ENCODE data around the gene TRIM23.
"Not testable (repeated sequence)": the region's sequence is repeated elsewhere in the genome, so short reads cannot be mapped to it uniquely, and the experiment has no call there.

Gene TRIM23

DNA sequence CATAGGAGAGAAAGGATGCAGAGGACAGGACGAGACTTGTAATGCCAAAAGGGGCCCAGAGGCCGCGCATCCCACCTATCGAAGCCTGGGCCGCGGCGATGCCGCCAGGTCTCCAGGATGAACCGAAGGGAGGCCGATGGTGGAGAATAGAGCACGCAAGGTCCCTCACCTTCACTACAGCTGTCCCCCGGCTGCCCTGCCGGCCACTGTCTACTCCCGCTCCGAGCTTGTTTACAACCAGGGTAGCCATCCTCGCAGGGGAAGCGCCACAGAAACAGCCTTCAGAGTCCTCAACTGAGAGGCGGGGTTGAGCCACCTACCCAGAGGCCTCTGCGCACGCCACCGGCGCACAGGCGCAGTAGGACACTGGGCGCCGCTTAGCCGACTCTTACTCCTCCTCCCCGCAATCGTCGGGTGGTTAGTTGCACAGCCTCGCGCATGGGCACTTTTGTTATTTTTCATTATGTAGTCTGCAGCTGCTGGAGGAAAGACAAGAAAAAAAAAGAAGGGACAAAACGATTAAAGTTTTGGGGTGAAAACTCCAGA is at the start of gene TRIM23:
Gene TRIM23 (minus strand): TSS at position 309 of the 546 bp plus-strand sequence. CDS start 59 bp downstream, at position 250.
- FAIRE-seq: no peak

DNA sequence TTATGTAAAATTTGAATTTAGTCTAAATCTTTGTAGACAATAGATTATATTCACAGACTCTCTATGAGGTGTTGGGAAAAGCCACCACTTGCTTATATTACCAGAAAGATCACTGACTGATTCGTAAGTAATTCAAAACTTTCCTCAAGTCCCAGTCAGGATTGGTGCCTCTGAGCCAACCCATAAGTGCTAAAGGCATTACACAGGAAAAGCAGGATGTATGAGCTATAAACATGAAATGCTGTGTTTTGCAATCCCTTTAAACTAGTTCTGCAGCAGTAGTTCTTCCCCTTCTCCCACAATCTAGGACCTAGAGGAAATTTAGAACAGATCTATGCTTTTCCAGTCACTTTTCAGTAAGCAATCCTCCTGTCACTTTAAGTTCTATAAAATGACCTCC is 48.7 kb upstream of the TRIM23 start:
- no peak for FAIRE-seq

DNA sequence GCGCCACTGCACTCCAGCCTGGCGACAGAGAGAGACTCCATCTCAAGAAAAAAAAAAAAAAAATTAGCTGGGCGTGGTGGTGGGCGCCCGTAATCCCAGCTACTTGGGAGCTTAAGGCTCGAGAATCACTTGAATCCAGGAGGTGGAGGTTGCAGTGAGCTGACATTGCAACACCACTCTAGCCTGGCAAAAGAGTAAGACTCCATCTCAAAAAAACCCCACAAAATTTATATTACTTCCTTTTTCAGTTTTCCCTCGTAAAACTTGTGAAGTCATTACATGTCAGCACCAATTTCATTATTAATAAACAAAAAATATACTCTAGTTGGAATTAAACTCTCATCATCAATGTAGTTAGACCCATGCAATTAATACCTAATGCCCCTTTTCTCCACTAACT is 44.6 kb upstream of the TRIM23 start:
- no peak for FAIRE-seq

DNA sequence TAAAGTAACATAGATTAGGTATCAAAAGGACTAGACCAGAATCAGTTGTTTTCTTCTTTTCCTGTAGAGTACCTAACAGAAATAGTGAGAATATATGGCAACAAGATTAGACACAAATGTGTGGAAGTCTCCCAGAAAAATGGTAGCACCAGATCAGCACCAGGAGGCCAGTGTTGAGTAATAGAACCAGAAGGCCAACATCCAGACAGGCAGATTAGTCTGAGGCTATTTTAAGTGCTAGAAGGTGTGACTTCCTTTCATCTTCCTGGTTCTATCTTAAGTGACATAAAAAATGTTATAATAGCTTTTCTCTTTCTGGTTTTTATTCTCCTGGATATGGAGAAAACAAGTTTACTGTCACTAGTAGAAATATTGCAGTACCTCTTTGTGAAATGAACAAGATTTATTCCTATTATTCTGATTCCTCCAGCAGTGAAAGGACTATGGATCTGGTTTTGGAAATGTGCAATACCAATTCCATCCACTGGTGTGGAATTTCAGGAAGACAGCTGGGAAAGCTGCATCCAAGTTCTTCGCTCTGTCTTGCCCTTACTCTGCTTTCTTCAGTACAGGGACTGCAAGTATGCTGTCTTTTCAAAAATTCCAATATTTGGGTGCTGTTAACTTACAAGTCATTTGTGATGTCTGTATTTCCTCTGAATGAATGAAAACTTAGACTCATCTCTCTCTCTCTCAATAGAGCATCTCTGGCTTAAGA is 39.8 kb upstream of the TRIM23 start:
- FAIRE-seq: peak; percentile 89

DNA sequence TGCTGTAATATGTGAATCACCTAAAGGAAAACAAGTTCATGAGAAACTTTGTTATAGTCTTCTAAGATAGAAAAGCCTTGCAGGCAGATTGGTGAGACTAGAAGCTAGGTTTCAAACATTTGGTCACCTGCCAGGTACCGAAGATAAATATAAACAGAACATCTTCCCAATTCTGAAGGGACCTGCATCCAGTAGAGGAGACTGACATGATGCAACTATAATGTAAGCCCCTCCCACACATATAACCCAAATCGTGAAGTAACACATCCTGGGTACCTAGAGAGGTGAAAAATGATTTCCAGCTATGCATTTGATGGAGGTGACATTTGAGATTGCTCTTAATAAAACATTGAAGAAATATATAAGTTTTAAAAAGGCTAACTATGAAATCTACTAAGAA is 30.6 kb upstream of the TRIM23 start:
- no peak for FAIRE-seq

DNA sequence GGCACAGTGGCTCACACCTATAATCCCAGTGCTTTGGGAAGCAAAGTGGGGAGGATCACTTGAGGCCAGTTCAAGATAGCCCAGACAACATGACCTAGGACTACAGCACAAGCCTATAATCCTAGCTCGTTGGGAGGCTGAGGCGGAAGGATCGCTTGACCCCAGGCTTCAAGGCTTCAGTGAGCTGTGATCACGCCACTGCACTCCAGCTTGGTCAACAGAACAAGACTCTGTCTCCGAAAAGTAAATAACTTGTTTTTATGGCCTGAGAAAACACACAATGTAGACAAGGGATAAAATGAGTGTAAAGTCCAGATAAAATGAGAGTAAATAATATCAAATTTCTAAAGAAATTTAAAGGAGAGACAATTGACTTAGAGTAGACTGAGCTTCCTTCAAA is 27.0 kb upstream of the TRIM23 start:
- FAIRE-seq: no peak

DNA sequence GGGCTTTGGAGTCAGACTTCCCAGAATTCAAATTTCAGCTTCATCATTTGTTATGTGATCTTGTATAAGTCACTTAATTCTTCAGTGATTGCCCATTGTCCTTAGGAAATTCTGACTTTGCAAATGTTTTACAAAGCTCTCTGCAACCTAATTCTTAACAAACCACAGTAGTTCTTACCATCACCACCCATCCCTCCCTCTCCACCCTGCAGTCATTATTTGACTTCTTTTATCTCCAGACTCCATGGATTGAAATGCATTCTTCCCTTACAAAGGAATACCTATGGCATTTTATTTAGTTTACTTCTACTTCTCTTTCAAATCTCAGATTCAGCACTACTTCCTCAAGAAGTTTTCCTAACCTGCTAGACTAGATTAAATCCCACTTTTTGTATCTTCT is 23.8 kb upstream of the TRIM23 start:
- FAIRE-seq: no peak

DNA sequence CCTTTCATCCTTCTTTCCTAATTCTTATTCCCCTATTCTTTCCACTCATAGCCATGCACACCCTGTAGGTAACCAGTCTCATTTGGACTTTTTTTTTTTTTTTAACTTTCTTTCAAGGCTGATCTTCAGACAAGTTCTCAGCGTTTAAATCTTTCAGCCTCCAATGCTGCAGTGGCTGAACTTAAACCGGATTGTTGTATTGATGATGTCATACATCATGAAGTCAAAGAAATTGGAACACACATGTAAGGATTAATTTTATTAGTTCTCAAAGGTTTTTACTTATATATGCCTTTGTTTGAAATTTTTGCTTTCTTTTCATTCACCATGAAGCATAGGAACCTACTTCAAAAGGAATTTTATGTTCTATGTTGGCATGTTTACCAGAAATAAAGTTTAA is 22.8 kb upstream of the TRIM23 start:
- FAIRE-seq: no peak

DNA sequence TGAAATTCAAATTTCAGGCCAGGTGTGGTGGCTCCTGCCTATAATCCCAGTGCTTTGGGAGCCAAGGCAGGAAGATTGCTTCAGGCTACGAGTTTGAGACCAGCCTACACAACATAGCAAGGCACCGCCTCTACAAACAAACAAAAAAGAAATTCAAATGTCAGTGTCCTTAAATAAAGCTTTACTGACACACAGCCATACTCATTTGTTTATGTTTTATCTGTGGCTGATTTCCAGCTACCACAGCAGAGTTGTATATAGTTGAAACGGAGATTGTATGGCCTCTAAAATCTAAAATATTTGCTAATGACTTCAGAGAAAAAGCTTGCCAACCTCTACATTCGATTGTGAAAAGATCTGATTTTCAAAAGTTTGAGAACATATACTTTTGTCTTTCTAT is 16.1 kb upstream of the TRIM23 start:
- no peak for FAIRE-seq

DNA sequence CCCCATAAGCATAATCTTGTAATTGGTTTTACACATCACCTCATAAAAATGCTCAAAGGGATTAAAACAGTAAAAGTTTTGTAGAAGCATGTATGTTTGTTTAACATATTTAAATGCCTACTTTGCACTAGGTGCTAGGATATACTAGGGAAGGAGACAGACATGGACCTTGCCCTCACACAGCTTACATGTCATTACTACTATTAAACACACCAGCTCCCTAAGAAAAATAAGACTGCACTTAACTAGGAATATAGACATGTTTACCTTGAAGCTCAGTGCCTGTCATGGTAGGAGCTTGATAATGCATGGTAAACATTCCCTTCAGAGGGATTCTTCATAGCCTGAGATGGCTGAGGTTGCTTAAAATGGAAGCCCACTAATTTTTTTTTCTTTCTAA is 6.8 kb upstream of the TRIM23 start:
- FAIRE-seq: peak; percentile 6

DNA sequence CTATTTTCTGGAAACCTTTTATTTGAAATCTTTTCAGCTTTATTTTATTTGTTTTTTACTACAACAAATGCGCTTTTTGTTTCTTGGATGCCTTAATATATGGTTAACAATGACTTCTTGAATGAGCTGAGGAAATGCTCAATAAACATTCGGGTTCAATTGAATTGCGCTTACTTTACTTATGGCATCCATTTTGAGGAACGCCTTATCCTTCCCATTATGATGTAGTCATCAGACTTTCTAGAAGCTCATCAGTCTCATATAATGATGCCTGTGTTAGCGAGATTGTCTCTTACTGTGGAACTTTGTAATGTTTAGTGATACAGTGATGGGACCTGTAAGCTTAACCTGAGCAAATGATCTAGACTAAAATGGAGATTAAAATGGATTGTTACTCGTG is 1.6 kb upstream of the TRIM23 start:
- no peak for FAIRE-seq

DNA sequence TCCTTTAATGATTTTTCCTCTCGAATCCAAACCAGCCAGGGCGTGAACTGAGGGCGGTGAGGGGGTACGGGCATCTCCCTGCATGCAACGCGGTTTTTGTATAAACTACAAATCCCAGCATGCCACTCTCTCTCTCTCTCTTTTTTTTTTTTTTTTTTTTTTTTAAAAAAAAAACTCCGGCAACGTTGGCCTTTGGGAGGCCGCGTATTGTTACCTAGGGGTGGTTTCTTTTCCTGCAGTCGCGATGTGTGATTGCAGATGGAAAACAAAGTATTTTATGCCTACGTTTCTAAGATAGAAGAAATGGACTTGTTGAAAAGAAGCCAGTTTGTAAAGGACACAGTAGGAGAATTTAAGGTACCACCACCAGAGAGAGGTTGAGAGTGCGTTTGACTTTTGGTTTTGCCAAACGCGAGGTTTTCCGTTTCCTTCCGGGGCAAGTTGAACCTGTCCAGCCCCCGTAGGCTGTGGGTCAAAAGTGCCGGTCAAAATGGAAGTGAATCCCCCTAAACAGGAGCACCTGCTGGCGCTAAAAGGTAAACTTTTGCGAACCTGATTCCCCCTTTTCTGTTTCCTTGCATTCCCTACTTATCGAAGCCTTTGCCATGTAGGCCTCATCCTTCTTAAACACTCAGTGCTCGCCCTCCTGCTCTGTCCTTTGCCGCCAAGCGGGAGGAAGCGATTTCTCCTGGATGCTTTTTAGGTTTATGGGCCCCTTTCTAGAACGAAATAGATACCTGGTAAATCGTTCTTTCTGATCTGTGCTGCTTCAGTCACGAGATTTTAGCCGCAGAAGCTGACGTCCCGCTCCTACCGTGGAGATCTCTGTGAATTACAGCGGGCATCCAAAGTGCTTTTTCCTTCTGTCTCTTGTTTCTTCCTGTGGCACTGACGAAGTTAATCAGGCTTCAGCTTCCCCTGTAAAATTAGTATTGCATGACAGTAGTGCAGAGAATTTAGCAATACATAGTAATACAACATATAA is 730 bp upstream of the TRIM23 start, which contains the start of the genes SHLD3 and TRAPPC13:
Gene SHLD3 (plus strand): TSS at position 457 of the 985 bp plus-strand sequence. CDS start 4,561 bp downstream, outside the sequence.
Gene TRAPPC13 (plus strand): TSS at position 457 of the 985 bp plus-strand sequence. CDS start 34 bp downstream, at position 491.
- FAIRE-seq: peak; percentile 81

DNA sequence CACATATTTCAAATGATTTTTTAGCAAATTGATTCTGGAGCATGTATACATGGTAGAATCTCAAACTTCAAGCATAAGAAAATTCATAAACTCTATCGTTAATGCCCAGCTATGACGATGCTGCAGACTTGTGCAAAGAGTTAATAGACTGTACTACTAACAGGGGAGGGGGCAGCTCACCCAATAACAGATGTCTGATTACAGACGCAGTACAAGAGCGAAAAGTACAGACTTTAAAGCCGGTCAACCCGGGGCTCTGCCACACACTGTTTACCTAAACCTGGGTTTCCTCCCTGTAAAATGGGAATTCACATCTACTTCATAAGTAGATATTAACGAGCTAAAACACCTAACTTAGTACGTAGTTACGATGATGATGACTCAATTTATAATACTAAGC is 651 bp downstream of the TRIM23 start:
- no peak for FAIRE-seq

DNA sequence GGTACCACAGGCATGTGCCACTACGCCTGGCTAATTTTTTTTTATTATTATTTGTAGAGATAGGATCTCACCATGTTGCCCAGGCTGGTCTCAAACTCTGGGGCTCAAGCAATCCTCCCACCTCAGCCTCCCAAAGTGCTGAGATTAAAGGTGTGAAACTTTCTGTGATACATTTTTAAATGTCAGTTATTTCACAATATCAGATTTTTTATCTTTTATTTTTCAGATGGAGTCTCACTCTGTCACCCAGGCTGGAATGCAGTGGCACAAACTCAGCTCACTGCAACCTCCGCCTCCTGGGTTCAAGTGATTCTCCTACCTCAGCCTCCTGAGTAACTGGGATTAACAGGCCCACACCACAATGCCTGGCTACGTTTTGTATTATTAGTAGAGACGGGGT is 2.2 kb downstream of the TRIM23 start:
- FAIRE-seq: not testable (repeated sequence)

DNA sequence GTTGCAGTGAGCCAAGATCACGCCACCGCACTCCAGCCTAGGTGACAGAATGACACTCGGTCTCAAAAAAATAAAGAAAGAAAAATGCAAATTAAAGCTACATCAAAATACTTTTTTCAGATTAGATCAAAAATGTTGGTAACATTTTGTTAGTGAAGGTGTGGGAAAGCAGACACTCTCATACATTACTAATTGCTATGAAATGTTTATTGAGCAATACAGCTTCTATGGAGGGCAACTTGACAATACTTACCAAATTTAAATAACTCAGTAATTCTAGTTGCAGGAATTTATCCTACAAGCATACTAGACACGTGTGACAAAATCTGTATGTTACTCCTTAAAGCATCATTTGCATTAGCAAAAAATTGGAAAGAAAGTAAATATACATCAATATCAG is 4.1 kb downstream of the TRIM23 start:
- FAIRE-seq: no peak

DNA sequence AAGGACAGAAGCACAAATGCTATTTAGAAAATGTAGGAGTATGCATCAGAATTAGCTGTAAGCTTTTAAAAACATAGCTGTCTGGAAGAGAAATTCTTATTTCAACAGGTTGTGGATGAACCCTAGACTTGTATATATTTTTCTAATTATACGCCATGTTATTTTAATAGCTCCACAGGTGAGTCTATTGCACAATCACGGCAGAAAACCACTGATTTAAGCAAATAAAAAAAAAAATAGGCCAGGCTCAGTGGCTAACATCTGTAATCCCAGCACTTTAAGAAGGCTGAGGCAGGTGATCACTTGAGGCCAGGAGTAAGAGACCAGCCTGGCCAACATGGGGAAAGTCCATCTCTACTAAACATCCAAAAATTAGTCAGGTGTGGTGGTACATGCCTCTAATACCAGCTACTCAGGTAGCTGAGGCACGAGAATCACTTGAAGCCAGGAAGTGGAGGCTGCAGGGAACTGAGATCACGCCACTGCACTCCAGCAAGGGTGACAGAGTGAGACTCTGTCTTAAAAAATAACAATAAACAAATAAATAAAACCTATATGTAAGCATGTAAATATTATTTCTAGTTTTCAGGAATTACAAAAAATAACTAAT is 11.7 kb downstream of the TRIM23 start:
- no peak for FAIRE-seq

DNA sequence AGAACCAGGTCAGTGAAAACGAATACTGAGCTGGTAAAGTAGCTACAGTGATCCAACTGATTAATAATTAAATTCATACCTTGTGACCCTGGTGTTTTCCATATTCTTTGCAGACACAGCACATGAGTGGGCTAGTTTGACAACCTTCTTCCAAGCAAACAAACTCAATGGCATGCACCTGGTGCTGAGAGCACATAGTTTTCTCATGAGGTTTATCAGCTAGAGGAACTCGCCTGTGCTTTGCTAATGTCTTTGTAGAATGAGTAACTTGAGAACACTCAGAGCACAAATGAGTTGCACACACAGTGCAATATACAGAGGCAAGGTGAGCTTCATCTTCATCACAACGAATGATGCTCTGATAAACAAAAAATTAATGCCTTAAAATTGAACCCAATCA is 12.6 kb downstream of the TRIM23 start:
- no peak for FAIRE-seq

DNA sequence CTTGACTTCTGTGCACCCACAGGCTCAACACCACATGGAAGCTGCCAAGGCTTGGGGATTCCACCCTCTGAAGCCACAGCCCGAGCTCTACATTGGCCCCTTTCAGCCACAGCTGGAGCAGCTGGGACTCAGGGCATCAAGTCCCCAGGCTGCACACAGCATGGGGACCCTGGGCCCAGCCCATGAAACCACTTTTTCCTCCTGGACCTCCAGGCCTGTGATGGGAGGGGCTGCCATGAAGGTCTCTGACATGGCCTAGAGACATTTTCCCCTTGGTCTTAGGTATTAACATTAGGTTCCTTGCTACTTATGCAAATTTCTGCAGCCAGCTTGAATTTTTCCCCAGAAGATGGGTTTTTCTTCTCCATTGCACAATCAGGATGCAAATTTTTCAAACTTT is 22.4 kb downstream of the TRIM23 start:
- not testable (repeated sequence) for FAIRE-seq

DNA sequence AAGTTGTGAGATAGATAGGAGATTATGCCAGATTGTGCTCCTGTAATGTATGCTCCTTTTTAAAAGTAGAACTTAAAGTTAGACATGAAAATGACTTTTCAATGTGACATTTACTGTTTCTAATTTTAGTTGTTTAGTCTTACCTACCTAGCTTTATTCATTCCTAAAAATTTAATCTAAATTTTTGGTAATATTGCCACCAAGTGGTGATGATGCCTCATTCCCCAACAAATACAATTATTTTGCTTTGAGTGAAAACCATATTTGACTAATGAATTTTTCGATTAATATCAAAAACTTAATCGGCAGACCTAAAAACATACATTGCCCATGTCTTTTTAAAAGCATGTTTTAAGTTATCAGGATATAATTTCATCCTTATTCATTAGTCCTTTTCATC is 35.4 kb downstream of the TRIM23 start:
- peak; percentile 69 for FAIRE-seq

DNA sequence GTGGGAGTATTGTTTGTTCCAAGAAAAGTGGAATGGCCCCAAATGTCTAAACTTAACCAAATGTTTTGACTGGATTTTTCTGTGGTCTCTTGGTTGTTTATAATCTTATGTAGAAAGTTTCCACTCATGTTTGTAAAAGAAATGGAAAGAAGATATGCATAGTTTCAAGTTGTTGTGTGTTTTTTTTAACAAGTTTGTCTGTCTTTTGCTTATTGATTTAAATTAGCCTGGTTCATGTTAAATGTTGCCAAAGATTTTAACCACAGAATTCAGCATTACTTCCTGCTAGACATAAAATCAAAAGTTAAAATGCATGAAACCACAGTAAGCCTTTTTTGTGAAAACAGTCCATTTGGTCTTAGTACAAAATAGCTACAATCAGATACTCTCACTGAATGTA is 47.0 kb downstream of the TRIM23 start:
- no peak for FAIRE-seq

DNA sequence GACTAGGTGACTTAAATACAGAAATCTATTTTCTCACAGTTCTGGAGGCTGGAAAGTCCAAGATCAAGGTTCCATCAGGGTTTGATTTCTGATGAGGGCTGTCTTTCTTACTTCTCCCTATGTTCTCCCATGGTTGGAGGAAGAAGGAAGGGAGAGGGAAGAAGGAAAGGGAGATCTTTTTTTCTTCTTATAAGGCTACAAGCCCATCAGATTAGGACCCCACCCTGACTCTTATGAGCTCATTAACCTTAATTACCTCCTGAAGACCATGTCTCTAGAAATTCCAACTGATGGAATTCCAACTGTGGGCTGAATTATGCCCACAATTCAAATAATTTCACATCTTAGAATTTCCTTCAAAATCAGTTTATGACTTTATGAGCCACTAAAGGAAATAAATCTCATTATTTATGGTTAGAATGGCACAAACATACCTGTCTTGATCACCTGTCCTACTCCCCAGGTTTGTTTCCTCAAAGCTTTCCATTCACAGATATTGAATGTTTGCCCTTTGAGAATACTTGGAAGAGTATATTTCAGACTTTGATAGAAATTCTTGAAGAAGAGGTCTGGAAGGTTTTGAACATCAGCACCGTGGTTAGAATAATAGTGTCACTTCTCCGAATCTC is 53.4 kb downstream of the TRIM23 start:
- no peak for FAIRE-seq

DNA sequence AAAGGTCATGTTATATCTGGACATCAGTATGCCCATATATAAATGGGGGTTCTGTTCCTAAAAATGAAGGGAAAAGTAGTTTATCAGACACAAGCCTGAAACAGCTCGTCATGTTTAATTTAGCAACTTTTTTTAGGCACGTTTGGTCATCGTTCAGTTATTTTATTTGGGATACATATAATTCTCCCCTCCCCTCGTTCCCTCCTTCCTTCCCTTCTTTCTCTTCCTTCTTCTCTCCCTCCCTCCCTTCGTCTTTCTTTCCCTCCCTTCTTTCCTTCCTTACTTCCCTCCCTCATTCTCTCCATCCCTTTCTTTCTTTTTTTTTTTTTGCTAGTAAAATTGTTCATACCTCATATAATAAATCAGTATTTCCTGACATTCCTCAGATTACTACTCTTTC is 57.6 kb downstream of the TRIM23 start:
- no peak for FAIRE-seq

DNA sequence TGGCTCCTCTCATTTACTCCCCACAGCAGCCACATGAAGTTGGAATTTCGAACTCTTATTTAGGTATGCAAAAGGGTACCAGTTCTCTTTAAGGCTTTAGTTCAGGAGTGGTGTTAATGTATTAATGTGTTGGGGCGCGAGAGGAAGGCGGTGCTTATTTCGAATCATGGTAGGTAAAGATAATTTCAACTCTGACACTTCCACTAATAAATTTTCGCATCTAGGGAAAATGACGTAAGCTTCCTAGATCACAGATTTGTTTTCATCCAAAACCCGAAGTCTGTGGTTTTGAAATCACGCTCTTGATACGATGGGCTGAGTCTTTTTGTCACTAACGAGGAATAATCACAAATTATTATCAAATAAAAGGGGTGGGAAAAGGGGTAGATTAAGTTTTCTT is 60.4 kb downstream of the TRIM23 start:
- no peak for FAIRE-seq
